ENCODE results near the gene MXD3.
A peak's percentile ranks its signal among the peaks of the same experiment; 100 is the strongest.

The MXD3 gene

DNA sequence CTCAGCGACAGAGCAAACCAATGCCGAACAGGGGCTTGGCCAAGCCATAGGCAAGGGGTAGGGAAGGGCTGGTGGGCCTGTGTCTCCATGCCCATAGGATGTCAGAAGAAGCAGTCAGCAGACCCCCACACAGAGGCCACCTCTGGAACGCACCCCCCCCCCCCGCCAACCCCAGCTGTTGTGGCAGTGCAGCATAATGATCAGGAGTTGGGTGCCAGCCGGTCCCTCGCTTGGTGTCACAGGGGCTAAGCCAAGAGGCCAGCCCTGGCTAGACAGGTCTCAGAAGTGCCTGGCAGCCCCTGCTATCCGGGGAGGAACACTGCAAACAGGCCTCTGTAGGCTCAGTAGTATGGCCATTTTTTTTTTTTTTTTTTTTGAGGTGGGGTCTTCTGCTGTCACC, 3.7 kb upstream of the MXD3 start:
- no peak overlapping the region for H3K27ac ChIP-seq
- TF ChIP-seq CTCF (IDR thresholded peaks at IDR 0.05), result no peak
- no peak for TF ChIP-seq ZFX (IDR thresholded peaks at IDR 0.05; ENCODE audit: borderline replicate concordance)

GRCh38 chr5:177314376-177315342, 3.0 kb upstream of the MXD3 start:
- H3K27ac ChIP-seq, result no peak overlapping the region
- TF ChIP-seq ZFX (IDR thresholded peaks at IDR 0.05; ENCODE audit: borderline replicate concordance), result no peak
- TF ChIP-seq CTCF (IDR thresholded peaks at IDR 0.05), result no peak

DNA sequence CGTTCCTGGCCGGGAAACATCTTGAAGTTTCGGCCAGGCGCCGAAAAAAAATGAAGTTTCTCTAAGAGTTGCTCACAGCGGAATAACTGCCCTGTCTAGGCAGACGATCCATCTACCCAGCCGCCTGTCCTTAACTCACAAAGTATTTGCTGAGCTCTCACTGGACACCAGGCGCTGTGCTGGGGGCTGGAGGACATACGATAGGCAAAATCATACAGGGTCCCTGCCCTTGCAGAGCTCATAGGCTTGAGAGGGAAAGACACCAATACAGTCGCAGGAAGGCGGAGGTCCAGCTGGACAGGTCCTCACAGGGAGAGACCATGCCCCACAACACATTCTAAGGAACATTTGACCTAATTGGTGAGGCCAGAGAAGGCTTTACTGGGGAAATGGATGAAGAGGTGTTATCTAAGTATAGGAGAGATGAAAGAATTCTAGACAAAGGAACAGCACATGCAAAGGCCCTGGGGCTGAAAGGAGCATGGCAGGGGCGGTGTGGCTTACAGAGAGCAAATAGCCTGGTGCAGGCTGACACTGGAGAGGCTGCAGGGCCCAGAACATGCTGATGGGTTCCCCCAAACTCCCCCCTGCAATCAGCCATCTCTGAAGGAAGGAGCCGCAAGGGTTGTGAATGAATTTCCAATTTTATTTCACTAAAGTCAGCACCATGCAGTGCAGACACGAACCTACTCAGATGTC, 2.0 kb upstream of the MXD3 start:
- H3K27ac ChIP-seq, result peak overlapping the region; percentile 92
- TF ChIP-seq CTCF (IDR thresholded peaks at IDR 0.05) (no peak), ZFX (IDR thresholded peaks at IDR 0.05; ENCODE audit: borderline replicate concordance) (no peak)

DNA sequence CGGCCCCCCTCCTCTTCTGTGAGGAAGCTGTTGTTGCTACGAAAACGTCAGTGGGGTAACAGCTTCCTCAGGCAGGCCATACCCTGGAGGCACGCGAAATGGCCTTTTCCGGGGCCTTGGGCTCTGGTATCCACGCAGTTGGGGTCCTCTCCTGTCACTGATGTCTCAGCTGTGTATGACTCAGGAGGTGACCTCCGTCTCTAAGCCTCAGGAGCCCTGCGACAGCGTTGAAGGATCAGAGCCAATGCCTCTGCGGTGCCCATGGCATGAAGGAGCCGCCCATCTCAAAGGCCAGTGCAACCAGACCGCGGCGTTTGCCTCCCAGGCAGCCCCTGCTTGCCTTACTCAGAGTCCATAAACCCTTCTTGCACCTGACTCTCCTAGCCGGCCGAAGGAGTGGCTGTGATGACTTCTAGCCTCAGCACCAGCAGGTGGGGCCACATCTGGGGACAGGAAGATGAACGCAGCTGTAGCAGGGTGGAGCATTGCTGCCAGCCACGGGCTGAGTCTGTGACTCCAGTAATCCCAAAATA, 1.0 kb upstream of the MXD3 start:
- peak overlapping the region; percentile 92 for H3K27ac ChIP-seq
- TF ChIP-seq ZFX (IDR thresholded peaks at IDR 0.05; ENCODE audit: borderline replicate concordance), result no peak
- peak; percentile 40 for TF ChIP-seq CTCF (IDR thresholded peaks at IDR 0.05)

- no peak for TF ChIP-seq ZFX (IDR thresholded peaks at IDR 0.05; ENCODE audit: borderline replicate concordance)
- no peak for TF ChIP-seq CTCF (IDR thresholded peaks at IDR 0.05)
- H3K27ac ChIP-seq, result peak overlapping the region; percentile 92
Measured at GRCh38 chr5:177311392-177311722, 341 bp downstream of the MXD3 start.

DNA sequence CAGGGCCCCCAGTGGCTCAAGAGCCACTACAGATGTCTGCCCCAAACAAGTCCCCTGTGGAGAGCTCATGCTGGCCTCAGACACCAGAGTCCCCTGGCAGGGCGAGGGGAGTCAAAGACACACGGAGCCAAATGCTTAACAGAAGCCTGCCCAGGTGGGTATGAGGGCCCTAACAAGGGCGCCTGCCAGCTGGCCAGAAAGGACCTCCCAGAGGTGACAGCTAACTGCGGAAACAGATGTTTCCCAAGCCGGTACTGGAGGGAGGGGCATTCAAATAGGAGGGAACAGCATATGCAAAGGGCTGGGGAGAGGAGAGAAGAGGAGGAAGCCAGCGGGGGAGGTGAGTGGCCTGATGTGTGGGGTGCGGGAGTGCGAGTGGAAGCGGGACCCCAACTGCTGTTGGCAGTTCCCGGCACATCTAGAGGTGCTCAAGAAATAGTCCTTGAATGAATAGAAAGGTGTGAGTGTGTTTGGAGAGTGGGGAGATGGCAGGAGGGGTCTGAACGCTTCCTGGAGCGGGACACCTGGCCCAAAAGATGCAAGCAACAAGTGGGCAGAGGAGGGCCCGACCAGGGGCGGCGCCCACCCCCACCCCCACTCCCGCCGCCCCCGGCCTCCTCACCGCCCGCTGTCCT, 824 bp downstream of the MXD3 start:
- peak overlapping the region; percentile 92 for H3K27ac ChIP-seq
- TF ChIP-seq ZFX (IDR thresholded peaks at IDR 0.05; ENCODE audit: borderline replicate concordance) (no peak), CTCF (IDR thresholded peaks at IDR 0.05) (no peak)

All from 22Rv1 (cell line).